RWPE1 (cell line): ENCODE results near the gene NKX2-2.

Experiments used
- CTCF ChIA-PET: fragments of 350-600 bp; sonication (Branson Sonifier 250); formaldehyde crosslinking; extraction: SDS; loops from one replicate; lab custom pipeline; 2021; lab: Yijun Ruan, JAX
- POLR2A ChIA-PET: fragments of 400-600 bp; formaldehyde crosslinking; extraction: SDS; loops from one replicate; lab custom pipeline; 2020; ENCODE audit warnings: antibody characterized with exemption; ENCODE audit not compliant: low non-redundant PET; lab: Yijun Ruan, JAX
- DNase-seq: peaks from one replicate; pipeline ENCODE4 v3.0.0; 2012; ENCODE audit warnings: low spot score
- H3K27ac ChIP-seq: fragments of 450-650 bp; 2 replicates; pipeline ENCODE4 v1.5.1; 2017
- CTCF ChIP-seq: fragments of 450-650 bp; conservative IDR thresholded peaks from 2 replicates; pipeline ENCODE4 v1.5.1; 2017; ENCODE audit warnings: low read depth, mild to moderate bottlenecking

Gene NKX2-2

GRCh38 chr20:21513881-21514540 is at the start of gene NKX2-2:
Gene NKX2-2, minus strand, starts transcription at chr20:21514064. Its CDS starts 395 bp downstream, at chr20:21513669.
- ChIA-PET POLR2A (no interaction called here), CTCF (interaction anchor here (0.6 to 3.2 kb wide), 3 partner anchors 9 to 91 kb away, joined by 4 to 12 read pairs (median 5); no protein-coding TSS in a partner anchor)
- no peak within 1 kb of the TSS for H3K27ac ChIP-seq
- no peak for TF ChIP-seq CTCF
- no peak for DNase-seq

GRCh38 chr20:21562656-21563055 is 48.8 kb upstream of the NKX2-2 start:
- no peak for DNase-seq
- no peak for TF ChIP-seq CTCF
- ChIA-PET POLR2A (no interaction called here), CTCF (interaction anchor here (0.7 to 1.4 kb wide), 2 partner anchors 17 to 327 kb away, joined by 3 to 5 read pairs; no protein-coding TSS in a partner anchor)
- H3K27ac ChIP-seq = no peak overlapping the region

GRCh38 chr20:21559305-21559704 is 45.4 kb upstream of the NKX2-2 start:
- no peak for TF ChIP-seq CTCF
- DNase-seq = no peak
- H3K27ac ChIP-seq = no peak overlapping the region
- ChIA-PET POLR2A (no interaction called here), CTCF (interaction anchor here (0.6 kb wide), 1 partner anchor 983 kb away, joined by 3 read pairs; no protein-coding TSS in a partner anchor)

GRCh38 chr20:21557241-21558020 is 43.6 kb upstream of the NKX2-2 start:
- H3K27ac ChIP-seq = no peak overlapping the region
- POLR2A ChIA-PET = no interaction called here
- no peak for TF ChIP-seq CTCF
- DNase-seq = no peak
- CTCF ChIA-PET = interaction anchor here (1.0 kb wide), 1 partner anchor 17 kb away, joined by 3 read pairs; no protein-coding TSS in a partner anchor

GRCh38 chr20:21556398-21556797 is 42.5 kb upstream of the NKX2-2 start:
- DNase-seq = no peak
- ChIA-PET POLR2A (no interaction called here), CTCF (no interaction called here)
- TF ChIP-seq CTCF = no peak
- H3K27ac ChIP-seq = no peak overlapping the region

GRCh38 chr20:21555470-21556120 is 41.7 kb upstream of the NKX2-2 start:
- H3K27ac ChIP-seq = no peak overlapping the region
- POLR2A ChIA-PET = no interaction called here
- CTCF ChIA-PET = no interaction called here

More at GRCh38 chr20:21555470-21556120, 41.7 kb upstream of the NKX2-2 start:
- no peak for TF ChIP-seq CTCF
- no peak for DNase-seq
